ENCODE data around the gene RUSC1. TPM values are rescaled to one million over a fixed set of nuclear protein-coding genes. Genes with fewer than 3 reads are reported as not detected.
A peak's percentile ranks its signal among the peaks of the same experiment; 100 is the strongest.
"Not testable (repeated sequence)": the region's sequence is repeated elsewhere in the genome, so short reads cannot be mapped to it uniquely, and the experiment has no call there.

The RUSC1 gene
- total RNA-seq, 2 donors from 2014 or later = 74.5 to 83.8 TPM

DNA sequence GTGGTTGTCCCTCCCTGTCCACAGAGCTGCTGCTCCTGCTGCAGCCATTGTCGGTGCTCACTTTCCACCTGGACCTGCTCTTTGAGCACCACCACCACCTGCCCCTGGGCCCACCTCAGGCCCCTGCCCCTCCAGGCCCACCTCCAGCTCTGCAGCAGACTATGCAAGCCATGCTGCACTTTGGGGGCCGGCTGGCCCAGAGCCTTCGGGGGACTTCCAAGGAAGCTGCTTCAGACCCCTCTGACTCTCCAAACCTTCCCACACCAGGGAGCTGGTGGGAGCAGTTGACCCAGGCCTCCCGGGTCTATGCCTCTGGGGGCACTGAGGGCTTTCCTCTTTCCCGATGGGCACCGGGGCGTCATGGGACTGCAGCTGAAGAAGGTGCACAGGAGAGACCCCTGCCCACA lies 5.9 kb downstream of the RUSC1 start:
- DNase-seq = no peak
- Histone ChIP-seq H3K9me3 (ENCODE audit: control insufficient read depth, low read length) (no peaks in the 10 kb centered on the region), H3K36me3 (ENCODE audit: control insufficient read depth, insufficient read depth, low read length) (peaks cover 49% of the 10 kb centered on the region), H3K4me3 (ENCODE audit: low read length) (no peak overlapping the region), H3K9ac (ENCODE audit: extremely low read depth, low read length, poor library complexity, severe bottlenecking) (no peak overlapping the region), H3K27ac (ENCODE audit: low read depth, low read length) (no peak overlapping the region), H3K27me3 (ENCODE audit: control insufficient read depth, insufficient read depth, low read length, poor library complexity, severe bottlenecking) (no peaks in the 10 kb centered on the region), H3K4me1 (ENCODE audit: control insufficient read depth, insufficient read depth, low read length) (peaks cover 17% of the 10 kb centered on the region)
- Mint-ChIP-seq H3K27me3 (ENCODE audit: insufficient read depth) (peaks cover 9% of the 10 kb centered on the region), H3K36me3 (ENCODE audit: low read depth) (peaks cover 43% of the 10 kb centered on the region), H3K4me3 (no peak overlapping the region), H3K27ac (no peak overlapping the region), H3K4me1 (peaks cover 18% of the 10 kb centered on the region), H3K9me3 (no peaks in the 10 kb centered on the region)
- TF ChIP-seq, protein P1, sequence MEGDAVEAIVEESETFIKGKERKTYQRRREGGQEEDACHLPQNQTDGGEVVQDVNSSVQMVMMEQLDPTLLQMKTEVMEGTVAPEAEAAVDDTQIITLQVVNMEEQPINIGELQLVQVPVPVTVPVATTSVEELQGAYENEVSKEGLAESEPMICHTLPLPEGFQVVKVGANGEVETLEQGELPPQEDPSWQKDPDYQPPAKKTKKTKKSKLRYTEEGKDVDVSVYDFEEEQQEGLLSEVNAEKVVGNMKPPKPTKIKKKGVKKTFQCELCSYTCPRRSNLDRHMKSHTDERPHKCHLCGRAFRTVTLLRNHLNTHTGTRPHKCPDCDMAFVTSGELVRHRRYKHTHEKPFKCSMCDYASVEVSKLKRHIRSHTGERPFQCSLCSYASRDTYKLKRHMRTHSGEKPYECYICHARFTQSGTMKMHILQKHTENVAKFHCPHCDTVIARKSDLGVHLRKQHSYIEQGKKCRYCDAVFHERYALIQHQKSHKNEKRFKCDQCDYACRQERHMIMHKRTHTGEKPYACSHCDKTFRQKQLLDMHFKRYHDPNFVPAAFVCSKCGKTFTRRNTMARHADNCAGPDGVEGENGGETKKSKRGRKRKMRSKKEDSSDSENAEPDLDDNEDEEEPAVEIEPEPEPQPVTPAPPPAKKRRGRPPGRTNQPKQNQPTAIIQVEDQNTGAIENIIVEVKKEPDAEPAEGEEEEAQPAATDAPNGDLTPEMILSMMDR (conservative IDR thresholded peaks at IDR 0.05) = no peak
- 89 to 97% methylated on average over 6 to 7 of the region's 7 CpGs for WGBS, 2 experiments (ENCODE audit: insufficient coverage in 1 of 2, insufficient read length in 1 of 2)

DNA sequence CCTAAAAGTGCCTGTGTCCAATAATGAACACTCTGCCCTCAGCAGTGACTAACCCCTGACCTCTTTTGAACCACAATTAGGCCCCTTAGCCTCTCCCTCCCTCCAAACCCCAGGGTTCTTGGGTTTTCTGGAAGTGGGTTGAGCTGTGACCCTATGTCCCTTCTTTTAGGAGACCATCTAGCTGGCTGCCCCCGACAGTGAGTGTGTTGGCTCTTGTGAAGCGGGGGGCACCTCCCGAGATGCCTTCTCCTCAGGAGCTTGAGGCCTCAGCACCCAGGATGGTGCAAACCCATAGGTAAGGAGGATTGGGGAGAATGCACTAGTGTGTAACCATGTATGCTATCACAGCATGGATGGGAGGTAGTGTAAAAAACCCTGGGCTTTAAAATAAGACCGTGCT lies 7.3 kb downstream of the RUSC1 start:
- Mint-ChIP-seq H3K27me3 (ENCODE audit: insufficient read depth) (no peaks in the 10 kb centered on the region), H3K36me3 (ENCODE audit: low read depth) (peaks cover 43% of the 10 kb centered on the region), H3K27ac (peak overlapping the region; percentile 61), H3K9me3 (no peaks in the 10 kb centered on the region), H3K4me1 (peaks cover 8% of the 10 kb centered on the region), H3K4me3 (no peak overlapping the region)
- Histone ChIP-seq H3K9ac (ENCODE audit: extremely low read depth, low read length, poor library complexity, severe bottlenecking) (no peak overlapping the region), H3K9me3 (ENCODE audit: control insufficient read depth, low read length) (no peaks in the 10 kb centered on the region), H3K27me3 (ENCODE audit: control insufficient read depth, insufficient read depth, low read length, poor library complexity, severe bottlenecking) (no peaks in the 10 kb centered on the region), H3K4me1 (ENCODE audit: control insufficient read depth, insufficient read depth, low read length) (peaks cover 15% of the 10 kb centered on the region), H3K27ac (ENCODE audit: low read depth, low read length) (no peak overlapping the region), H3K4me3 (ENCODE audit: low read length) (no peak overlapping the region), H3K36me3 (ENCODE audit: control insufficient read depth, insufficient read depth, low read length) (peaks cover 49% of the 10 kb centered on the region)
- 95 to 99% methylated on average over 4 of the region's 4 CpGs for WGBS, 2 experiments (ENCODE audit: insufficient coverage in 1 of 2, insufficient read length in 1 of 2)
- no peak for DNase-seq
- TF ChIP-seq, protein P1 (conservative IDR thresholded peaks at IDR 0.05) = no peak

GRCh38 chr1:155328856-155329255 lies 8.2 kb downstream of the RUSC1 start:
- not testable (repeated sequence) for H3K4me1 Mint-ChIP-seq; H3K9ac ChIP-seq (ENCODE audit: extremely low read depth, low read length, poor library complexity, severe bottlenecking)

GRCh38 chr1:155329980-155330598 lies 9.4 kb downstream of the RUSC1 start:
- Mint-ChIP-seq H3K27ac (no peak overlapping the region), H3K27me3 (ENCODE audit: insufficient read depth) (no peaks in the 10 kb centered on the region), H3K9me3 (no peaks in the 10 kb centered on the region), H3K4me1 (peaks cover 8% of the 10 kb centered on the region), H3K4me3 (no peak overlapping the region), H3K36me3 (ENCODE audit: low read depth) (peaks cover 51% of the 10 kb centered on the region)
- no peak overlapping the region for H3K27ac ChIP-seq (ENCODE audit: low read depth, low read length)
- TF ChIP-seq, protein P1 (conservative IDR thresholded peaks at IDR 0.05) = no peak
- no peak overlapping the region for H3K9ac ChIP-seq (ENCODE audit: extremely low read depth, low read length, poor library complexity, severe bottlenecking)
- H3K36me3 ChIP-seq (ENCODE audit: control insufficient read depth, insufficient read depth, low read length) = peaks cover 63% of the 10 kb centered on the region
- no peaks in the 10 kb centered on the region for H3K9me3 ChIP-seq (ENCODE audit: control insufficient read depth, low read length)
- peak; percentile 34 for DNase-seq
- H3K4me1 ChIP-seq (ENCODE audit: control insufficient read depth, insufficient read depth, low read length) = peaks cover 15% of the 10 kb centered on the region
- 98 to 100% methylated on average over 11 of the region's 11 CpGs for WGBS, 2 experiments (ENCODE audit: insufficient coverage in 1 of 2, insufficient read length in 1 of 2)
- no peaks in the 10 kb centered on the region for H3K27me3 ChIP-seq (ENCODE audit: control insufficient read depth, insufficient read depth, low read length, poor library complexity, severe bottlenecking)
- no peak overlapping the region for H3K4me3 ChIP-seq (ENCODE audit: low read length)

More at GRCh38 chr1:155328856-155329255, 8.2 kb downstream of the RUSC1 start:
- not testable (repeated sequence) for DNase-seq; H3K9me3 Mint-ChIP-seq; H3K27me3 Mint-ChIP-seq (ENCODE audit: insufficient read depth); H3K4me3 ChIP-seq (ENCODE audit: low read length); H3K4me3 Mint-ChIP-seq; H3K9me3 ChIP-seq (ENCODE audit: control insufficient read depth, low read length); H3K27me3 ChIP-seq (ENCODE audit: control insufficient read depth, insufficient read depth, low read length, poor library complexity, severe bottlenecking); H3K27ac ChIP-seq (ENCODE audit: low read depth, low read length); H3K27ac Mint-ChIP-seq
- 95 to 98% methylated on average over 6 to 7 of the region's 7 CpGs for WGBS, 2 experiments (ENCODE audit: insufficient coverage in 1 of 2, insufficient read length in 1 of 2)
- H3K4me1 ChIP-seq (ENCODE audit: control insufficient read depth, insufficient read depth, low read length) = peaks cover 15% of the 10 kb centered on the region
- H3K36me3 Mint-ChIP-seq (ENCODE audit: low read depth) = peaks cover 46% of the 10 kb centered on the region
- peaks cover 56% of the 10 kb centered on the region for H3K36me3 ChIP-seq (ENCODE audit: control insufficient read depth, insufficient read depth, low read length)

Data from endodermal cell (in vitro differentiated cells).